HG03064 (cell line): ENCODE results near the gene LRRC4B.

Source experiments
- ATAC-seq: cut with Tn5 transposase; IDR thresholded peaks from one replicate; pipeline ENCODE4 v1.9.1; 2021; ENCODE audit warnings: low read depth; ENCODE audit not compliant: unreplicated experiment

Gene LRRC4B

GRCh38 chr19:50468818-50469217 lies 99.4 kb downstream of the LRRC4B start:
- no peak for ATAC-seq

GRCh38 chr19:50467566-50467965 lies 100.7 kb downstream of the LRRC4B start:
- no peak for ATAC-seq
